Measurements from ENCODE around the gene KASH5.

Gene KASH5, protein sequence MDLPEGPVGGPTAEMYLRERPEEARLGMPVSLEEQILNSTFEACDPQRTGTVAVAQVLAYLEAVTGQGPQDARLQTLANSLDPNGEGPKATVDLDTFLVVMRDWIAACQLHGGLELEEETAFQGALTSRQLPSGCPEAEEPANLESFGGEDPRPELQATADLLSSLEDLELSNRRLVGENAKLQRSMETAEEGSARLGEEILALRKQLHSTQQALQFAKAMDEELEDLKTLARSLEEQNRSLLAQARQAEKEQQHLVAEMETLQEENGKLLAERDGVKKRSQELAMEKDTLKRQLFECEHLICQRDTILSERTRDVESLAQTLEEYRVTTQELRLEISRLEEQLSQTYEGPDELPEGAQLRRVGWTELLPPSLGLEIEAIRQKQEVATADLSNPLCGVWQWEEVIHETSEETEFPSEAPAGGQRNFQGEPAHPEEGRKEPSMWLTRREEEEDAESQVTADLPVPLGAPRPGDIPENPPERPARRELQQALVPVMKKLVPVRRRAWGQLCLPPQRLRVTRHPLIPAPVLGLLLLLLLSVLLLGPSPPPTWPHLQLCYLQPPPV
- 0 to 0.32 (median 0.11) reads per million in 18 experiments for total RNA-seq

DNA sequence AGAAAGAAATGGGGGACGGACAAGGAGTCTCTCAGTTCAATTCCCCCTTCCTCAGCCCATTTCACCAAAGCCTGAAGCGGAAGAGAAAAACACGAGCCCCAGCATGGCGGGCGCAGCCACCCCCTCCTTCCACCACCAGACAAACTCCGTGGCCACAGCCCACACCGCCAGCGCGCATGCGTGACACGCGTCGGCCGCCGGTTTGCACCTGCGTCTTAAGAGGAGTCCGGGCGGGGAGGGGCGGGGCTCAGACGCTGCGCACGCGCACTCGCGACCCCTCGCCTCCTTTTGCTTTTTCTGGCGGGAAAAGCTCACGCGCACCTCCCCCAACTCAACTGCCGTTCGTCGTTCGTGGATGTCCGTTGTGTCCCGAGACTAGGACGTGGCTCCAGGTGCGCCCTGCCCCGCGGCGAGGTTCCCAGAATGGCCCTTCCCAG, at the start of gene KASH5:
Gene KASH5 (plus strand): TSS at position 314 of the 437 bp plus-strand sequence. CDS start 2,635 bp downstream, outside the sequence.
- DNase-seq: peak; percentile 82 to 85

DNA sequence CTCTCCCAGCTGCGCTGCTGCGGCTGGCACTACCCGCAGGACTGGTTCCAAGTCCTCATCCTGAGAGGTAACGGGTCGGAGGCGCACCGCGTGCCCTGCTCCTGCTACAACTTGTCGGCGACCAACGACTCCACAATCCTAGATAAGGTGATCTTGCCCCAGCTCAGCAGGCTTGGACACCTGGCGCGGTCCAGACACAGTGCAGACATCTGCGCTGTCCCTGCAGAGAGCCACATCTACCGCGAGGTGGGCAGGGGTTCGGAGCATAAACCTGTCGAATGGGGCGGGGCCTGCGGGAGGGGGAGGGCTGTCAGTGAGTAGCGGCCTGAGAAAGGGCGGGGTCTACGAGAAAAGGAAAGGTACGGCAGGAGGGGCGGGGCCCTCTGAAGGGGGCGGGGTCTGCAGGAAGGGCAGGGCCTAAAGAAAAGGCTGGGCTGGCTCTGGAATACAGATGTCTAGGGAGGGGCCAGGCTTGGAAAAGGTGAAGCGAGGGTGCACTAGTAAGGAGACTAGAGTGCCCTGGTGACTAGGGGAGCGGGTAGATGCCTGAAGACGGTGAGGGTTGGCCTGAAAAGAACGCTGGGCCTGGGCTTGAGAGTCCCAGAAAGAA, 49.3 kb upstream of the KASH5 start:
- no peak for DNase-seq

DNA sequence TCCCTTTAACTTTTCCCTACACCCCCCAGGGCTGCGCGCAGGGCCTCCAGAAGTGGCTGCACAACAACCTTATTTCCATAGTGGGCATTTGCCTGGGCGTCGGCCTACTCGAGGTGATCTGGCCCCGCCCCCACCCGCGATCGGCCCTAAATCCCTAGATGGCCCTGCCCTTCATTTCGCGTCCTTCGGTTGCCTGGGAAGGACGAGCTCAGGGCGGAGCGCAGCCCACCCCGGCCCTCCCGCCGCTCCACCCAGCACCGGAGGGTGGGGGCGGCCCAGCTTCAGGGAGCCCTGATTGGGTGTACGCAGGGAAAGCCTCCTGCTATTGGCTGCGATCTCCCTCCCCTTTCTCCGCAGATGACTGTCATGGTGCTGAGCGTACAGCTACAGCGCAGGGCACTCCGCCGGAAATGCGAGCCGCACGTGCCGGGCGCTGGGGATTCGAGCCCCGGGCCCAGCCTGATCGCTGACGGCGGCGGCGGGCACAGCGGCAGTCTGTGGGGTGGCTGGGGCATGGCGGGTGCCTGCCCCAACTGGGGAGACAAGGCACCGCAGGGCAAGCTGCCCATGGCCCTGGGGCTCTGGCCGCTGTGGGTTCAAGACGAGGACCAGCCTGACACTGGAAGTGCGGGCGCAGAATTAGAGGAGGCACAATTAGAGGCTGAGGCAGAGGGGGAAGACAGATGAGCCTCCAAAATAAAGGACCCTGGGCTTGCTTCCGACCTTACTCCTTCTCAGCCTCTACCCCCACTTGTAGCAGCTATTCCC, 48.6 kb upstream of the KASH5 start:
- DNase-seq: no peak

DNA sequence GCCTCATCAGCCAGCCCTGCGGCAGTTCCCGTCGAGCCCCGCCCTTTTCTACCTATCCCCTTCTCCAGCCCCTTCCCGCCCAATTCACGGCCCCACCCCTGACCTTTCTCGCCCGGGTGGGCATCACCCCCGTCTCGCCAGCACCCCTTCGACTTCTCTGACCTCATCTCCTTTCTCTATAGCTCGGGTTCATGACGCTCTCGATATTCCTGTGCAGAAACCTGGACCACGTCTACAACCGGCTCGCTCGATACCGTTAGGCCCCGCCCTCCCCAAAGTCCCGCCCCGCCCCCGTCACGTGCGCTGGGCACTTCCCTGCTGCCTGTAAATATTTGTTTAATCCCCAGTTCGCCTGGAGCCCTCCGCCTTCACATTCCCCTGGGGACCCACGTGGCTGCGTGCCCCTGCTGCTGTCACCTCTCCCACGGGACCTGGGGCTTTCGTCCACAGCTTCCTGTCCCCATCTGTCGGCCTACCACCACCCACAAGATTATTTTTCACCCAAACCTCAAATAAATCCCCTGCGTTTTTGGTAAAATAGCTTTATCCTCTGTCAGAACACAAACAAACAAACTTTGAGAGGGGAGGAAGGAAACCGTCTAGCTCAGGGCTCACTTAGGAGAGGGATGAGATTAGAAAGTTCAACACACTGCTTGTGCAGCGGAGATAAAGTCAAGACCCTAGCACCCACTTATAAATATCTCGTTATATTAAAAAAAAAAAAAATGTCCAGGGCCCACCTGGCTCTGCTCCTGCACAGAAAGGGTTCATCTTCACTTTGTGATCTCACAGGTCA, 47.8 kb upstream of the KASH5 start:
- peak; percentile 17 to 32 for DNase-seq

DNA sequence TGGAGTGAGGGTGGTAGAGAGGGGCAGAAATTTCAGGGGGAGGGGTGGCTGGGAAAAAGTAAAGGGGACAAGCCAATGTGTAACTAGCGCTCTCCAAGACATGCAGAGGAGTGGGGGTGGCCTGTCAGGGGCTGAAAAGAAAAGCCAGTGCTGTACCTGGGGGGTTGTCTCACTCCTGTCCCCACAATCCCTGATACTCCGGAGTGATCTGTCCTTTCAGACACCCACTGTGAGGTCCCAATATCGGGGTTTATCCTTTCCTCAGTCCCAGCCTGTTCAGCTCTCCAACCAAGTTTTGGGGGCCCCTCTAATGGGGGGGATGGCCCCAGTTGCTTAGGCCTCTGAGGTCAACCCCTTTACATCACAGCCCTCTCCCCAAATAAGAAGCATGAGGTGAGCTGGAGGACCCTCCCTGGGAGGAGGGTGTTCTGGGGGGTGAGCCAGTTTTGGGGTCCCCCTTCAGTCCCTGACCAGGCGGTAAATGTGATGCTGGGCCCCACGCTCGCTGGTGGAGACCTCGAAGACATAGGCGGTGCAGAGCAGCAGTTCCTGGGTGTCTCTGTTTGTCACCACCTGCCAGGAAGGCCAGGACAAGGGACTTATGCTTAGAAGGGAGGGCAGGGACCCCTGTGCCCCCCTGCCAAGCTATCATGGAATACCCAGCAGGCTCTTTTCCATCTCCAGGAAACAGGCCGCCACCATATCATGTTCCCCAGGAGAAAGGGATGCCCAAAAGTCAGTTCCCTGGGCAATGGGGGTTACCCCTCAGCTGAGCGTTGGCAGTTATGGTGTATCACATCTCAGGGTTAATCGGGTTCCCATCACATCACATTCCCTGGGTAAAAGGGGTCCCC, 47.0 kb upstream of the KASH5 start:
- DNase-seq: no peak

DNA sequence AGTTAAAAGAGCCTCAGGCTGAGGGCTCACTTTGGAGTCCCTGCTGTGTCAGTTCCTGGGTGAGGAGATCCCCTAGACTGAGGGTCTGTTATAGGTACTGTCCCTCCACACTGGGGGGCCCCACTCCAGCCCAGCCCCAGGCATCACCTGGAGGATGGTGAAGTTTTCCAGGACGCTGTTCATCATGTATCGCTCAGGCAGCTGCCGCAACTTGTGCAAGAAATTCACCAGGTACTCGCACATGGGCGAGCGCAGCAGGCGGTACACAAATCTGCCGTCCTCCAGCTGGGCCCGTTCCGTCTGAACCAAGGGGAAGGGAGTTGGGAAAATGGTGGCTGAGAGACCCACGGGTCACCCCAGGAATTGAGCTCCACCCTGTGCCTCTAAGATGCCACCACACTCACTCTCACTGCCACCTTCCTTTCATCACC, 45.7 kb upstream of the KASH5 start:
- no peak for DNase-seq

DNA sequence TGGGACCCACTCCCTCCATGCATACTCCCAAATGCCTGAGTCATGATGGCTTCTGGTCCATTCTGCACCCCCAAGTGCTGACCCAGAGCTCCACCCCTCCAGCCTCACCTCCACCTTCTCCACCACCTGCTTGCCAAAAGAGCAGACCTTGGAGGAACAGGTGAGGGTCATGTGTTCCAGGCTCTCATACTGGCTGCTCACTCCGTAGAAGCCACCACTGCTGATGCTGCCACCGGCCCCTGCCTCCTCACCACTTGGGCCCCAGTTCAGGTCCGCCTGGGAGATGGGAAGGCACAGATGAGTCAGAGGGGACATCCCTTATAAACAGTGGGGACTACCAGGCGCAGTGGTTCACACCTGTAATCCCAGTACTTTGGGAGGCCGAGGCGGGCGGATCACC, 44.9 kb upstream of the KASH5 start:
- DNase-seq: no peak

DNA sequence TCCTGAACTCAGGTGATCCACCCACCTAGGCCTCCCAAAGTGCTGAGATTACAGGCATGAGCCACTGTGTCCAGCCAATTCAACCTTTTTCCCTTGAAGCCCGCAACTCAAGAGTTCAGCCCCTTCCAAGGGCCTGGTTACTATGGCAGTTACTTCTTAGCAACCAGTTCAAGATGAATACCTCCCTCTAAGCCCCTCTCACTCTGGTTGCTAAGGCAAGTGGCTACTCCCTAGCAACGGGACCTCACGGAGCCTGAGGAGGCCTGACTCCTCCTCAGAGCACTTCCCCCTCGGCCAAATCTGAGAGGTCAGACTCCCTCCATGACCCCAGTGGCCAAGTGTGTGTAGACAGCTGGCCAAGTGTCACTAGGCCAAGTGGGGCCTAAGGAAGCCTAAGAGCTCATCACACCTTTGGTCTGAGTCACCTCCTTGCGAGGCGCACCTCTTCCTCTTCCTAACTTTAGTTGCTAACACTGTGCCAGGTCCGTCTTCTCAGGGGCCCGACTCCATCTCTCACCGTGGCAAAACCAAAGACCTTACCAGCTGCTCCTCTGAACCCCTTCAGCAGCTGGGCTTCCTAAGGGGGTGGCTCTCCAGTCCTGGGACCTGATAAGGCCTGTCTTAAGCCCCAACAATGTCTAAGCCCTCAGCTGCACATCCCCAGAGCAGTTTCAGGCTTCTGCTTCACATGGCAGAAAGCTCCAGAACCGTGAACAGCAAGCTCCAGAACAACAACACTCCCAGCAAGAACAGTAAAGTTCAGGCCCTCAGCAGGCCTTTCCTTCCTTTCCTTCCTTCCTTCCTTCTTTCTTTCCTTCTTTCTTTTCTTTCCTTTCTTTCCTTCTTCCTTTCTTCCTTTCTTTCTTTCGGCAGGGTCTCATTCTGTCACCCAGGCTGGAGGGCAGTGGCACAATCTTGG, 43.3 kb upstream of the KASH5 start:
- DNase-seq: no peak

DNA sequence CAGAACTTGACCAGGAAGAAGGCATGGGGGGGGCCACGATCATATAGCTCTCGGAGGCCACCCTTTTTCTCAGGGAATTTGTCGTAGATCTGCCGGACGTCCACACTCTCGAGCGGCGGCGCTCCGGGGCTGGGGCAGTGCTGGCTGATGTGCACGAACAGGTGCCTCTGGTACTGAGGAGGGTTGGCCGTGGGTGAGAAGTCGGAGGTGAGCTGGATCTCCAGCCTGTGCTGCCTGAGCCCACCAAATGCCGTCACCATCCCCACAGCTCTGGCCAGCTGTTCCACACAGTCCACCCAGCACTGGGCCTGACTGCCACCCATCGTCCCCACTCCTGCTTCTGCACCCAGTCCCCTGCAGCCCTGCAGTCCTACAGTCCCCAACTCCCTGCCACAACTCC, 40.9 kb upstream of the KASH5 start:
- no peak for DNase-seq

DNA sequence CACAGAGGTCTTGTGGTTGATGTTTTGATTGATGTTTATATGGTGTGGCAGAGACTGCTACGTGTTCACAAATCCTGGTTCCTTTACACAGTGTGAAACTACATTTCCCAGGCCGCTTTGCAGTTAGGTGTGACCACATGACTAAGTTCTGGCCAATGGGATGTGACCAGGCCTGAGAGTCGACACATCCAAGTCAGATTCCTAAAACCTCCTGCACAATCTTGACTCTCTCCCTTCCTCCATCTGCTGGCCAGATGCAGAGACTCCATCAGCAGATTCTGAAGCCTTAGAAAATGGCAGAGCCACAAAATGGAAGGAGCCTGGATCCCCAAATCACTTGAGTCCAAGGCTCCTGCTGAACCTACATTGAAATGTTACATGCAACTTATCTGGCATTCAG, 40.2 kb upstream of the KASH5 start:
- peak; percentile 45 to 52 for DNase-seq

DNA sequence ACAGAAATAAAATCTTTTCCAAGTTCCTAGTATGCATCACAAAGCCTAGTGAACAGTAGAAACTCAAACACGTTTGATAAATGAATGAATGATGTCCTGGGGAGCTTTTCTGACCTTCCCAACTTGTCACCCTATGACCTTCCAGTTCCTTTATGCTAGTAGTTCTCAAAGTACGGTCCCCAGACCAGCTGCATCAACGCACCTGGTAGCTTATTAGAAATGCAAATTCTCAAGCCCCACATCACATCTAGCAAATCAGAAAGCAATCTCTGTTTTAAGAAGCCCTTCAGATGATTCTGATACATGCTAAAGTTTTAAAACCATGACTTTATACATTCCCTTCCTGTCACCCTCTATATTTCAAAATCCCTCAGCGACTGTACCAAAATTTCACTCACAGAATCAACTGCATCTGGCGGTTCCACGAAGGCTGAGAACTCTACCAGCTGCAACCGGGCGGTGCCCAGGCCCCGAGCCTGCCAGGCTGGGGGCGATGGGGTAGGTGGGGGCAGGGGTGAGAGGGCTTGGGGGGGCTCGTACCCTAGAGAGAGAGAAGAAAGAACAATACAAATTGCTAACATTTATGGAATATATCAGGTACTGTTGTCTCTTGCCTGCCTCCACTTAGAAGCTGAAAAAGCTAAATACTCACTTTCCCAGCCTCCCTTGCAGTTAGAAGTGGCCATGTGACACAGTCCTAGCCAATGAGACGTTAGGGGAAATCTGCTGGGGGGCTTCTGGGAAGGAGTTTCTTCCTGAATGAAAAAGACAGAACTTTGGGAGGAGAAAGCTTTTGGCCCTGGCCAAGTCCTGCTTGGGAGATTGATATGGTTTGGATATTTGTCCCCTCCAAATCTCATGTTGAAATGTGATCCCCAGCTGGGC, 39.5 kb upstream of the KASH5 start:
- DNase-seq: no peak

DNA sequence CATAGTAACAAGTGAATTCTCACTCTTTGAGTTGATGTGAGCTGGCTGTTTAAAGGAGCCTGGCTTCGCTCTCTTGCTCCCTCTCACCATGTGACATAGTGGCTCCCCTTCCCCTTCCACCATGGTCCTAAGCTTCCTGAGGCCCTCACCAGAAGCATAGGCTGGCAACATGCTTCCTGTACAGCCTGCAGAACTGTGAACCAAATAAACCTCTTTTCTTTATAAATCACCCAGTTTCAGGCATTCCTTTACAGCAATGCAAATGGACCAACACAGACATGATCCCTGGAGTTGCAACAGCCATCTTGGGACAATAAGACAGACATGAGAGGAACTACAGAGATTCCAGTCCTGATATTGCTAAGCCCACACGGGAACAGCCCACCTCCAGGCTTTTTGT, 38.5 kb upstream of the KASH5 start:
- DNase-seq: no peak

DNA sequence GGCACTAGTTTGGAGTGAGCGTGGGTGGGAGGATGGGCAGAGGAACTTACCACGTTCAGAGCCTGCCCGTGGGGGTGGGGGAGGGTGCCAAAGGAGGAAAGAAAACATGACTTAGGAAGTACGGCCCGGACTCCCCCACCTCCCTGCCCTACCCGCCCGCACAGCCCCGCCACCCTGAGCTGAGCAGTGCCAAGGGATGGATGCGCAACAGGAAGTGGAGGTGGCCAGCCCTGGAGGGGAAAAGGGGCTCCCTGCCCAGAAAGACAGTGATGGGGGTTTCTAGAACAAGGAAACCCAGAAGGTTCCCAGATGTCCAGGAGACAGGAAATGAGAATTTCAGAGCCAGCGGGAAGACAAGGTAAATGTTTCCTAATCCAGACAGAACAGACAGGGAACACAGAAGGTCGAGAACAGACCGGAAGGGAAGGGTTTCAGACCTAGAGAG, 32.1 kb upstream of the KASH5 start:
- DNase-seq: peak; percentile 34 to 51

DNA sequence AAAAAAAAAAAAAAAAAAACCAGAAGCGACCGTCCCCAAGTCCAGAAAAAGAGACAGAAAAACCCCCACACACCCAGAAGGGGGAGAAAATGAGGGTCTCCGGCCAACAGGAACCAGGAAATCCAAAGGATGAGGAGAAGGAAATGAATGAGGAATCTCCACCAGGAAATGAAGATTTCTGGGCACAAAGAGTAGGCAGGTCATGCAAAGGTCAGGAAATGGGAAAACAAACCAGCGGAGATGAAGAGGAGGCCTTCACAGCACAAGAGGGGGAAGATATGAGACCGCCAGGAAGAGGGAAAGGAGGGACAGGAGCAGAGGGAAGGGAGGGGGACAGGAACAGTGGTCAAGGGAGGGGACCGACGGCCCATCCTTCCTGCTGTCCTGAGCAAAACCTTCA, 31.7 kb upstream of the KASH5 start:
- no peak for DNase-seq

DNA sequence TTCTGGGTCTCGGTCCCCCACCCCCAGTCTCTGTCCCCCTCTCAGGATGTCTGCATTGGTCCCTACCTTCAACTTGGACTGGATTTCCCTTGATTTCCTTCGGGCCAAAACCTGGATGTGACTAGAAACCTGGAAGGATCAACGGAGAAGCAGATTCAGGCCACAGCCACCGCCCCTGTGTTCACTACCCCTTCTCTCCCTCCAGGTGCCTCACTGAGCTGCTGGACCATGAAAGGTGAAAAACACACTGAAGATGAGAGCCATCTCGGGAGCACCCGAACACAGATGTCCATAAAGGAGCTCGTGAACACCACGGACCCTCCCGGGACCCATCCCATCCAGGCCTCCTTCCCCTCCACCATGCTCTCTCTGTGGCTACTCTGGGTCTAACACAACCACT, 30.9 kb upstream of the KASH5 start:
- DNase-seq: no peak

DNA sequence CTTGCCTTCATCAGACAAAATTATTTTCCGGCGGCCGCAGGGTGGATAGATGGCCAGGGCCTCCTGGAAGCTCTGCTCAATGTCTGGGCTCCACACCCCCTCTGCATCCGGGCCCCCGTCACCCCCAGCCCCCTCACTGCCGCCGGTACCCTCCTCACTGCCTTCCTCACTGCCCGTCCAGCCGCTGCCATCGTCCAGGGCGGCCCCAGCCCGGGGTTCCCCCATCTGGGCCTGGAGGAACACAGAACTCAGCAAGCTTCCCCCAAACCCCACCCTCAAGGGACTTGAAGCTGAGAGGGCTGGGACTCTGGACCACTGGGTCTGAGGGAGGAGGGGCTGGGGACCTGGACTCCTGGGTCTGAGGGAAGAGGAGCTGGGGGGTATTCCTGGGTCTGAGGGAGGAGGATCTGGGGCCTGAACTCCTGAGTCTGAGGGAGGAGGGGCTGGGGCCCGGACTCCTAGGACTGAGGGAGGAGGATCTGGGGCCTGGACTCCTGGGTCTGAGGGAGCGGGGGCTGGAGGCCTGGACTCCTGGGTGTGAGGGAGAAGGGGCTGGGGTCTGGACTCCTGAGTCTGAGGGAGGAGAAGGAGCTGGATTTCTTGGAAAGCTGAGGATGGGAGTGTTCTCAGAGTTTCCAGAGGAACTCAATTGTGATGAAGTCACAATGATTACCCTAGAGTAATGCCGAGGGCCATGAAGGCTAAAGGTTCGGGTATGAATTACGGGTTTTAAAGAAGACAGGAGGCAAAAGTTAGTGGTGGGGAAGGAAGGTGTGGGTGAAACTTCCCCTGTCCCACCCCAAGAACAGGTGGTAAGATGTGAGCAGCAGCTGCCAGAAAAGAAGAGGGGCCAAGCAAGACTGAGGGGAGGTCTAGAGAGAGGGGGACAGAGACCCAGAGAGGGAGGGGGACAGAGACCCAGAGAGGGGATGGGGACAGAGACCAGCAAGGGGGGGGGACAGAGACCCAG, 27.9 kb upstream of the KASH5 start:
- DNase-seq: no peak

DNA sequence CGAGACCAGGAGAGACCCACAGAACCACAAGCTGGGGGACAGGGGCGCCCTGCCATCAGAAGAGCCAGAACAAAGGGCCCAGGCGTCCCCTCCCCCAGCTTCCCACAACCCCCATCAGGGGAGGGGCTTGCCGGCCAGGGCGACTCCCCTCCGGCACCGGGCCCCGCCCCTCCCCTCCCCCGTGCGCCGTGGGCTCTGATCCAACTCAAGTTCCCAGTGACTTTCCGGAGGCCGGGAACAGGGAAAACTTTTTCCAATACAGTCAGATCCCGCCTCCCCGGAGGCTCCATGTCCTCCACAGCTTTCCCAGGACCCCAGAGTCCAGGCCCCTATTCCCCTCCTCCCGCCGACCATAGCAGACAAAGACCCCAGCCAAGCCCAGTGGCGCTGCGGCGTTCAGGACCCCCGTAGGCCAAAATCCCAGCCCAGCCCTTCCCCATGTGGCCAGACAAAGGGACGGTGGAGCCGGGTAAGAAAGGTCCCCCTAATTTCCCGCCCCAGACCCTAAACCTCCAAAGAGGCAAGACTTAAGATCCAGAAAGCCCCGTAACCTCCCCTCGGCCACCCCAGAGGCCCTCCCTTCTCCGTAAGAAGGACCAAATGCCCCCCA, 26.5 kb upstream of the KASH5 start:
- no peak for DNase-seq

All from inflammatory macrophage (primary cell).